SK-MEL-5 (cell line): Measurements from ENCODE around the gene MISP. TPM values are rescaled to one million over a fixed set of nuclear protein-coding genes. Genes with fewer than 3 reads are reported as not detected.
"Not testable (repeated sequence)": the region's sequence is repeated elsewhere in the genome, so short reads cannot be mapped to it uniquely, and the experiment has no call there.

ENCODE experiments used
- DNase-seq: peaks from one replicate; pipeline ENCODE4 v3.0.0-alpha.2; 2016; ENCODE audit warnings: low read depth, low spot score
- in situ Hi-C: cut with HindIII; loops from 2 replicates; pipeline ENCODE4 v1.10.0; 2016; ENCODE audit warnings: low sequenced_read_pairs, high pct_unique_total_duplicates, low pct_unique_long_range_greater_than_20kb
- total RNA-seq: library from RNA; depleted of rRNA; stranded (reverse); fragments of >200 nt; shearing (Covaris generic); gene quantifications from 2 replicates; pipeline ENCODE4 v1.2.3, GENCODE V29; 2014

MISP gene
- total RNA-seq, 1 experiment from 2014 or later: not detected

DNA sequence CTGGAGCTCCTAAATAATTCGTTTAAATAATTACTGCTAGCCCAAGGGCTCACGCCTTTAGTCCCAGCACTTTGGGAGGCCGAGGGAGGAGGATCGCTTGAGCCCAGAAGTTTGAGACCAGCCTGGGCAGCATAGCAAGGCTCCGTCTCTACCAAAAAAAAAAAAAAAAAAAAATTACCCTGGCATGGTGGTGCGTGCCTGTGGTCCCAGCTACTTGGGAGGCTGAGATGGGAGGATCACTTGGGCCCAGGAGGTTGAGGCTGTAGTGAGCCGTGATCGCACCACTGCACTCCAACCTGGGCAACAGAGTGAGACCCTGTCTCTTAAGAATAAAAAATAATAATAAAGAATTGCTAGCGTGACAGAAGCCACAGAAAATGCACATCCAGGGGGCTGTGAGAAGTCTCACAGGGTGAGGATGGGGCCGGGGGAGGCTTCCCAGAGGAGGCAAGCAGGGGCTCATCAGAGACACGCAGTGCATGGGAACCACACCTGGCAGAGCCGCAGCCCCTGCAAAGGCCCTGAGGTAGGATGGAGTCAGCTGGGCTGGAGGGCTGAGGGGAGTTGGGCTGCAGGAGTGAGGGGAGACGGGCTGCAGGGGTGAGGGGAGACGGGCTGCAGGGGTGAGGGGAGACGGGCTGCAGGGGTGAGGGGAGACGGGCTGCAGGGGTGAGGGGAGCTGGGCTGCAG, 10.0 kb upstream of the MISP start:
- DNase-seq, in situ Hi-C loops: not testable (repeated sequence)

DNA sequence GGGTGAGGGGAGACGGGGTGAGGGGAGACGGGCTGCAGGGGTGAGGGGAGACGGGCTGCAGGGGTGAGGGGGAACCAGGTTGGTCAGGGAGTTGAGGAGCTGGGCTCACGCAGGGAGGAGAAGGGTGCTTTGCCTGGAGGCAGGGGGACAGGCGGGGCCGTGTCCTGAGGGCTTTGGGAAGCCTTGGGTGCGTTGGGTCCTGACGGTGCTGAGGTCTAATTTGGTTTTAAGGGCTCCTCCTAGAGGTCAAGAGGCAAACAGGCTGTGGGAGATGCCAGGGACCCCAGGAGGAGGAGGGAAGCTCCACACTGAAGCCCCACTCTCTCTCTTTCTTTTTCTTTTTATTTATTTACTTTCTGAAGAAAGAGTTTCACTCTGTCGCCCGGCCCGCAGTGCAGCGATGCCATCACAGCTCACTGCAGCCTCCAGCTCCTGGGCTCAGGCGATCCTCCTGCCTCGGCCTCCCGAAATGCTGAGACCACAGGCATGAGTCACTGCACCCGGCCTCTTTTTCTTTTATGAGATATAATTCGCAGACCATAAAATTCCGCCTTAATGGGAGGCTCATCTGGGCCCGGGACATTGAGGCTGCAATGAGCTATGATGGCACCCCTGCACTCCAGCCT, 9.3 kb upstream of the MISP start:
- DNase-seq: peak; percentile 43
- in situ Hi-C loops: no loop called here

GRCh38 chr19:742540-743075, 8.3 kb upstream of the MISP start:
- no peak for DNase-seq
- in situ Hi-C loops: no loop called here

- no peak for DNase-seq
- in situ Hi-C loops: no loop called here
Measured at GRCh38 chr19:743168-743687, 7.7 kb upstream of the MISP start.

GRCh38 chr19:745138-745537, 5.8 kb upstream of the MISP start:
- DNase-seq, in situ Hi-C loops: not testable (repeated sequence)

GRCh38 chr19:746208-746819, 4.6 kb upstream of the MISP start:
- DNase-seq: no peak
- in situ Hi-C loops: no loop called here

- DNase-seq: no peak
- in situ Hi-C loops: no loop called here
Measured at GRCh38 chr19:746956-747355, 4.0 kb upstream of the MISP start.

- in situ Hi-C loops: no loop called here
- no peak for DNase-seq
Measured at GRCh38 chr19:747432-748273, 3.3 kb upstream of the MISP start.

GRCh38 chr19:748274-748598, 2.7 kb upstream of the MISP start:
- in situ Hi-C loops: no loop called here

GRCh38 chr19:749811-750210, 1.1 kb upstream of the MISP start:
- in situ Hi-C loops: no loop called here
- DNase-seq: no peak

More at GRCh38 chr19:748274-748598, 2.7 kb upstream of the MISP start:
- no peak for DNase-seq

DNA sequence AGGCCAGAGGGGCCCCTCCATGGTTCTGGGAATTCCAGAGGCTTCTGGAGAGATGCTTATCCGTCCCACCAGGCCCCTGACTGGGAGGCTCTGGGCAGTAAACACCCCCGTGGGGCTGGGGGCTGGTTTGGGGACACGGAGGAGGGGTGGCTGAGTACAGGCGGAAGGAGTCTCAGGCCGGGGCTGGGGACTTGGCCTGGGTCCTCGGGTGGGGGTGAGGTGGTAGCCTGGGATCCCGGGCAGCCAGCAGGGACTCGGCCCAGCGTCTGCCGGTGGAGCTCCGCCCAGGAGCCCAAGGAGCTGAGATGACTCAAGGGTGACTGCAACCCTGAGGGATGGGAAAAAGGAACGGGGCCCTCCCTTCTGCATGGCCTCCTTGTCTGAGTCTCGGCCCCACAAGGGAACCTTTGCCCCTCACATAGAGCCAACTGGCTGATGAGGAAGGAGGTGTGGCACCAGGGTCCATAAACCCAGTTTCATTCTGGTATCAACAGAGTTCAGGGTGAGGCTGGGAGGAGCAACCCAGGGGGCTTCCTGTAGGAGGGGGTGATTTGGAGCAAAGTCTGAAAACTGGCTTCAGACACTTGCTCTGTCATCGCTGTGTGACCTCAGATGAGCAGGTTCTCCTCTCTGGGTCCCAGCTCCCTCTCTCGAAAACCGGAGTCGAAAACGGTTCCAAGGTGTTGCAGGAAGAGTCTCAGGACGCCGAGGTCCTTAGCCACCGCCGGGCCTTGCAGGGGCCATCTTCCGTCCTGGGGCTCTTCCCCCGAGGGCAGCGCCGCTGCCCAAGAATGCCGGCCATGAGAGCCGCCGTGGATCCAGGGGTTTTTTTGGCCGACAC, 809 bp downstream of the MISP start:
- no peak for DNase-seq
- in situ Hi-C loops: no loop called here

- no peak for DNase-seq
- in situ Hi-C loops: no loop called here
Measured at GRCh38 chr19:752652-753517, 2.0 kb downstream of the MISP start.

GRCh38 chr19:754530-754929, 3.6 kb downstream of the MISP start:
- in situ Hi-C loops: no loop called here
- DNase-seq: no peak

DNA sequence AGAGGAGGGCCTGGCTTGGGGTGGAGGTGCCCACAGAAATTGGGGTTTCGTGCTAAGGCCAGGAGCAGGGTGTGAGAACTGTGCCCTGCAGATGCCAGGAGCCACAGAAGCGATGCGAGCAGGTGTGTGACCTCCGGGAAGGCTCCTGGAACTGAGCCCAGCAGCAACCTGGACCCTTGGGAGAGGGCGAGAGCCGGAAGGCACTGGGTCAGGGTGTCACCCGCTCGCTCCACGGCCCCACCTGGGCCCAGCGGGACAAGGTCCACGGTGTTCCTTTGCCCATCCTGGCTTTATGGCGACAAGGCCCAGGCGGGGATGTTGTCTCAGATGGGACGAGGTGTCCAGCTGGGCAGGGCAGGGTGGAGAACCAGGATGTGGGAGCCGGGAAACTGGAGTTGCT, 4.2 kb downstream of the MISP start:
- in situ Hi-C loops: no loop called here
- DNase-seq: no peak

- DNase-seq: peak; percentile 55
- in situ Hi-C loops: no loop called here
Measured at GRCh38 chr19:756236-756635, 5.3 kb downstream of the MISP start.
